ENCODE measurements around the gene UBA6. TPM values are rescaled to one million over a fixed set of nuclear protein-coding genes. Genes with fewer than 3 reads are reported as not detected.
A peak's percentile ranks its signal among the peaks of the same experiment; 100 is the strongest.

UBA6 gene
- total and polyA plus RNA-seq, 2 donors (not counting 1 experiment from before 2014, with no cell fraction given), result 90.0 to 92.8 TPM

DNA sequence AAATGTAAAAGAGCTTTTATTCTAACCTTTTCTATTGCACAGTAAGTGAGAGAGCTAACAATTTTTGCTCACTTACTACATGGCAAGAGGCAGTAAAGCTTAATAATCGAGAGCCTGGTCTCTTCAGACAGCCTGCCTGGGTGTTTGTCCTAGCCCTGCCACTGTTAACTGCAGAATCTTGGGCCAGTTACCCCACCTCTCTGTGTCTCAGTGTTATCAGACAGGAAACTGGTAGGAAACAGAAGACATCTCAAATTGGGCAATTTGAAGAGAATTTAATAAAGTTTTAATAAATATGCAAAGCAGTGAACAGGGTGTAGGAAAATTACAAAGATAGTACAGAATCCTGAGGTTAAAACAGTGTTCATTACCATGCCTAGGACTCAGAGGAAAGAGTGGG, 129.0 kb downstream of the UBA6 start:
- Histone ChIP-seq H3K79me2 (ENCODE audit: control insufficient read depth, insufficient read depth, low read length) (no peaks in the 10 kb centered on the region), H2AFZ (ENCODE audit: low read length) (no peak overlapping the region), H3K4me2 (ENCODE audit: extremely low read depth, insufficient read depth, low read length) (no peak overlapping the region), H3K4me3 (replicated peaks in 1 of 4; ENCODE audit: control extremely low read depth in 1 of 4, insufficient read depth in 1 of 4, low read depth in 3 of 4, low read length in 4 of 4) (no peak overlapping the region), H3K27ac (ENCODE audit: insufficient read depth, low read length) (no peak overlapping the region), H3K4me1 (ENCODE audit: control insufficient read depth, extremely low read depth, insufficient read depth, low read length) (no peaks in the 10 kb centered on the region), H3K9ac (ENCODE audit: insufficient read depth, low read length) (no peak overlapping the region), H4K20me1 (ENCODE audit: control insufficient read depth, extremely low read depth, insufficient read depth, low read length) (no peaks in the 10 kb centered on the region), H3K27me3 (ENCODE audit: control insufficient read depth, insufficient read depth, low read length) (no peaks in the 10 kb centered on the region), H3K9me3 (ENCODE audit: control insufficient read depth, insufficient read depth, low read depth, low read length) (no peaks in the 10 kb centered on the region), H3K36me3 (ENCODE audit: control insufficient read depth, insufficient read depth, low read length) (no peaks in the 10 kb centered on the region)
- DNase-seq (ENCODE audit: low read depth in 2 of 2), result no peak
- TF ChIP-seq EZH2 (IDR thresholded peaks at IDR 0.05; ENCODE audit: low read length, missing control alignments), result no peak
- TF ChIP-seq, protein P1, sequence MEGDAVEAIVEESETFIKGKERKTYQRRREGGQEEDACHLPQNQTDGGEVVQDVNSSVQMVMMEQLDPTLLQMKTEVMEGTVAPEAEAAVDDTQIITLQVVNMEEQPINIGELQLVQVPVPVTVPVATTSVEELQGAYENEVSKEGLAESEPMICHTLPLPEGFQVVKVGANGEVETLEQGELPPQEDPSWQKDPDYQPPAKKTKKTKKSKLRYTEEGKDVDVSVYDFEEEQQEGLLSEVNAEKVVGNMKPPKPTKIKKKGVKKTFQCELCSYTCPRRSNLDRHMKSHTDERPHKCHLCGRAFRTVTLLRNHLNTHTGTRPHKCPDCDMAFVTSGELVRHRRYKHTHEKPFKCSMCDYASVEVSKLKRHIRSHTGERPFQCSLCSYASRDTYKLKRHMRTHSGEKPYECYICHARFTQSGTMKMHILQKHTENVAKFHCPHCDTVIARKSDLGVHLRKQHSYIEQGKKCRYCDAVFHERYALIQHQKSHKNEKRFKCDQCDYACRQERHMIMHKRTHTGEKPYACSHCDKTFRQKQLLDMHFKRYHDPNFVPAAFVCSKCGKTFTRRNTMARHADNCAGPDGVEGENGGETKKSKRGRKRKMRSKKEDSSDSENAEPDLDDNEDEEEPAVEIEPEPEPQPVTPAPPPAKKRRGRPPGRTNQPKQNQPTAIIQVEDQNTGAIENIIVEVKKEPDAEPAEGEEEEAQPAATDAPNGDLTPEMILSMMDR (conservative IDR thresholded peaks at IDR 0.05 in 1 of 2, IDR thresholded peaks at IDR 0.05 in 1 of 2; ENCODE audit: low read depth in 1 of 2, low read length in 2 of 2), result no peak

DNA sequence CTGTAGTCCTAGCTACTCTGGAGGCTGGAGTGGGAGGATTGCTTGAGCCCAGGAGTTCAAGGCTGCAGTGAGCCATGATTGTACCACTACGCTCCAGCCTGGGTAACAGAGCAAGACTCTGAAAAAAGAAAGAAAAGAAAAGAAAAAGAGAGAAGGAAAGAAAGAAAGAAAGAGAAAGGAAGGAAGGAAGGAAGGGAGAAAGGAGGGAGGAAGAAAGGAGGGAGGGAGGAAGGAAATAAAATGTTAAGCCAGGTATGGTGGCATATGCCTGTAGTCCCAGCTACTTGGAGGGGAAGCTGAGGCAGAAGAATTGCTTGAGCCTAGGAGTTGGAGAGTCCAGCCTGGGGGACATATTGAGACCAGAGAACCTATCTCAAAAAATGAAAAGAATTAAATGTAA, 130.4 kb downstream of the UBA6 start:
- no peak overlapping the region for H2AFZ ChIP-seq (ENCODE audit: low read length)
- DNase-seq (ENCODE audit: low read depth in 2 of 2), result no peak
- H3K79me2 ChIP-seq (ENCODE audit: control insufficient read depth, insufficient read depth, low read length), result no peaks in the 10 kb centered on the region
- no peak overlapping the region for H3K4me3 ChIP-seq (replicated peaks in 1 of 4; ENCODE audit: control extremely low read depth in 1 of 4, insufficient read depth in 1 of 4, low read depth in 3 of 4, low read length in 4 of 4)
- no peak overlapping the region for H3K4me2 ChIP-seq (ENCODE audit: extremely low read depth, insufficient read depth, low read length)
- TF ChIP-seq EZH2 (IDR thresholded peaks at IDR 0.05; ENCODE audit: low read length, missing control alignments), result no peak
- TF ChIP-seq, protein P1 (conservative IDR thresholded peaks at IDR 0.05 in 1 of 2, IDR thresholded peaks at IDR 0.05 in 1 of 2; ENCODE audit: low read depth in 1 of 2, low read length in 2 of 2), result no peak
- no peak overlapping the region for H3K9ac ChIP-seq (ENCODE audit: insufficient read depth, low read length)
- H3K4me1 ChIP-seq (ENCODE audit: control insufficient read depth, extremely low read depth, insufficient read depth, low read length), result no peaks in the 10 kb centered on the region
- no peak overlapping the region for H3K27ac ChIP-seq (ENCODE audit: insufficient read depth, low read length)
- H4K20me1 ChIP-seq (ENCODE audit: control insufficient read depth, extremely low read depth, insufficient read depth, low read length), result no peaks in the 10 kb centered on the region
- H3K36me3 ChIP-seq (ENCODE audit: control insufficient read depth, insufficient read depth, low read length), result no peaks in the 10 kb centered on the region
- no peaks in the 10 kb centered on the region for H3K27me3 ChIP-seq (ENCODE audit: control insufficient read depth, insufficient read depth, low read length)
- H3K9me3 ChIP-seq (ENCODE audit: control insufficient read depth, insufficient read depth, low read depth, low read length), result no peaks in the 10 kb centered on the region

DNA sequence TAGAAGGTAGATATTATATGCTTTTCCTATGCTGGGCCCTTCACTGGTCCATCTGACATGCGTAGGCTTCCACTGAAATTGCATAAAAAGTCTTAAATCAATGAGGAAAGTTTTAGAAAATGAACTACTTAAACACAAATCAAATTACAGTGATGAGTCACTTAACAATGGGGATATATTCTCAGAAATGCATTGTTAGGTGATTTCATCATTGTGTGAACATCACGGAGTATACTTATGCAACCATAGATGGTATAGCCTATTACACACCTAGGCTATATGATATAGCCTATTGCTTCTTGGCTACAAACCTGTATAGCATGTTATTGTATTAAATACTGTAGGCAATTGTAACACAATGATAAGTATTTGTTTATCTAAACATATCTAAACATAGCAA, 132.1 kb downstream of the UBA6 start:
- Histone ChIP-seq H2AFZ (ENCODE audit: low read length) (no peak overlapping the region), H3K79me2 (ENCODE audit: control insufficient read depth, insufficient read depth, low read length) (no peaks in the 10 kb centered on the region), H3K27me3 (ENCODE audit: control insufficient read depth, insufficient read depth, low read length) (no peaks in the 10 kb centered on the region), H3K4me2 (ENCODE audit: extremely low read depth, insufficient read depth, low read length) (no peak overlapping the region), H3K9ac (ENCODE audit: insufficient read depth, low read length) (no peak overlapping the region), H3K36me3 (ENCODE audit: control insufficient read depth, insufficient read depth, low read length) (no peaks in the 10 kb centered on the region), H3K4me1 (ENCODE audit: control insufficient read depth, extremely low read depth, insufficient read depth, low read length) (no peaks in the 10 kb centered on the region), H3K27ac (ENCODE audit: insufficient read depth, low read length) (no peak overlapping the region), H3K9me3 (ENCODE audit: control insufficient read depth, insufficient read depth, low read depth, low read length) (no peaks in the 10 kb centered on the region), H3K4me3 (replicated peaks in 1 of 4; ENCODE audit: control extremely low read depth in 1 of 4, insufficient read depth in 1 of 4, low read depth in 3 of 4, low read length in 4 of 4) (no peak overlapping the region), H4K20me1 (ENCODE audit: control insufficient read depth, extremely low read depth, insufficient read depth, low read length) (no peaks in the 10 kb centered on the region)
- TF ChIP-seq, protein P1 (conservative IDR thresholded peaks at IDR 0.05 in 1 of 2, IDR thresholded peaks at IDR 0.05 in 1 of 2; ENCODE audit: low read depth in 1 of 2, low read length in 2 of 2), result no peak
- TF ChIP-seq EZH2 (IDR thresholded peaks at IDR 0.05; ENCODE audit: low read length, missing control alignments), result no peak
- DNase-seq (ENCODE audit: low read depth in 2 of 2), result peak in 1 of 2 donors; percentile 57
